HEK293T (cell line): Measurements from ENCODE around the gene IGSF9B.
"Not testable (repeated sequence)": the region's sequence is repeated elsewhere in the genome, so short reads cannot be mapped to it uniquely, and the experiment has no call there.

Experiments
- ARNT ChIP-seq: fragments of 450-650 bp; IDR thresholded peaks from 2 replicates; pipeline ENCODE4 v1.6.1; 2017; ENCODE audit warnings: mild to moderate bottlenecking
- BHLHE40 ChIP-seq: fragments of 450-650 bp; IDR thresholded peaks from 2 replicates; pipeline ENCODE4 v1.6.1; 2016; ENCODE audit warnings: mild to moderate bottlenecking, moderate library complexity, borderline replicate concordance
- CTBP1 ChIP-seq: fragments of 450-650 bp; IDR thresholded peaks from 2 replicates; pipeline ENCODE4 v1.6.1; 2016; ENCODE audit warnings: borderline replicate concordance
- ELF4 ChIP-seq: fragments of 450-650 bp; IDR thresholded peaks from 2 replicates; pipeline ENCODE4 v1.6.1; 2017; ENCODE audit warnings: antibody characterized with exemption
- FOXA1 ChIP-seq: fragments of 450-650 bp; IDR thresholded peaks from 2 replicates; pipeline ENCODE4 v1.6.1; 2016; ENCODE audit warnings: mild to moderate bottlenecking
- FOXM1 ChIP-seq: fragments of 450-650 bp; IDR thresholded peaks from 2 replicates; pipeline ENCODE4 v1.6.1; 2017; ENCODE audit warnings: mild to moderate bottlenecking, borderline replicate concordance
- HDGF ChIP-seq: fragments of 450-650 bp; IDR thresholded peaks from 2 replicates; pipeline ENCODE4 v1.6.1; 2017; ENCODE audit warnings: antibody characterized with exemption, borderline replicate concordance
- L3MBTL2 ChIP-seq: fragments of 450-650 bp; conservative IDR thresholded peaks from 2 replicates; pipeline ENCODE4 v1.6.1; 2016; ENCODE audit warnings: mild to moderate bottlenecking
- SP1 ChIP-seq: fragments of 450-650 bp; IDR thresholded peaks from 2 replicates; pipeline ENCODE4 v1.6.1; 2017
- SUZ12 ChIP-seq: fragments of 450-650 bp; IDR thresholded peaks from 2 replicates; pipeline ENCODE4 v1.6.1; 2016; ENCODE audit warnings: mild to moderate bottlenecking
- TARDBP ChIP-seq: fragments of 450-650 bp; IDR thresholded peaks from 2 replicates; pipeline ENCODE4 v1.6.1; 2016

- TF ChIP-seq SUZ12, SP1, L3MBTL2, ELF4, CTBP1, BHLHE40, TARDBP, FOXA1, HDGF, ARNT, FOXM1: not testable (repeated sequence)
These were observed 46.1 kb upstream of the IGSF9B start for GRCh38 chr11:134002819-134003218.
